H1 (cell line): ENCODE measurements around the gene NPS. TPM values are rescaled to one million over a fixed set of nuclear protein-coding genes. Genes with fewer than 3 reads are reported as not detected.

Source experiments
- CTCF ChIA-PET: fragments of 300-600 bp; sonication (Branson Sonifier 250); formaldehyde crosslinking; loops from one replicate; lab custom pipeline; 2021; ENCODE audit not compliant: partially characterized antibody; lab: Charles Lee
- POLR2A ChIA-PET: fragments of 300-600 bp; sonication (Branson Sonifier 250); formaldehyde crosslinking; loops from one replicate; lab custom pipeline; 2021; ENCODE audit warnings: inconsistent platforms; ENCODE audit not compliant: partially characterized antibody; lab: Charles Lee
- DNase-seq, 2 experiments: peaks; one replicate each; pipeline versions ENCODE4 v3.0.0 to v3.0.0-alpha.2; 2010 to 2022; ENCODE audit warnings: low spot score in 2 of 2, low read depth in 1 of 2, mixed read lengths in 1 of 2
- FAIRE-seq: peaks from 2 replicates; lab custom pipeline; 2011; peaks lifted over from hg19 to GRCh38; lab: Jason Lieb, UNC
- H2AFZ ChIP-seq: 2 replicates; pipeline ENCODE4 v1.8.1; 2012; ENCODE audit warnings: low read length, inconsistent platforms
- H2AK5ac ChIP-seq: 2 replicates; pipeline ENCODE4 v1.6.1; 2013; ENCODE audit warnings: low read depth, low read length
- H2BK120ac ChIP-seq: replicated peaks from 2 replicates; pipeline ENCODE3; 2013; ENCODE audit warnings: low read depth, low read length, inconsistent platforms
- H2BK12ac ChIP-seq: 2 replicates; pipeline ENCODE4 v1.6.1; 2013; ENCODE audit warnings: low read depth, low read length
- H2BK15ac ChIP-seq: 2 replicates; pipeline ENCODE4 v1.6.1; 2013; ENCODE audit warnings: low read length
- H2BK20ac ChIP-seq: 2 replicates; pipeline ENCODE4 v1.6.1; 2013; ENCODE audit warnings: low read length
- H2BK5ac ChIP-seq: 2 replicates; pipeline ENCODE4 v1.6.1; 2013; ENCODE audit warnings: low read depth, low read length
- H3K14ac ChIP-seq: 2 replicates; pipeline ENCODE4 v1.6.1; 2013; ENCODE audit warnings: inconsistent platforms; ENCODE audit not compliant: insufficient read length
- H3K18ac ChIP-seq: 2 replicates; pipeline ENCODE4 v1.6.1; 2013; ENCODE audit warnings: low read length; ENCODE audit errors: extremely low read depth
- H3K23ac ChIP-seq: 2 replicates; pipeline ENCODE4 v1.6.1; 2013; ENCODE audit warnings: inconsistent platforms; ENCODE audit not compliant: insufficient read length
- H3K23me2 ChIP-seq: 2 replicates; pipeline ENCODE4 v1.6.1; 2013; ENCODE audit warnings: low read depth, low read length
- H3K27ac ChIP-seq: 2 replicates; pipeline ENCODE4 v1.6.1; 2011; ENCODE audit warnings: low read depth, low read length, inconsistent platforms
- H3K27me3 ChIP-seq, 4 experiments: replicated peaks in 1 of 4; 1 replicate in 1 of 4; 2 replicates in 3 of 4; pipeline versions ENCODE4 v1.6.1 to v1.8.1; 2011 to 2013; ENCODE audit warnings: low read length in 3 of 4, mild to moderate bottlenecking in 3 of 4, inconsistent platforms in 2 of 4, mixed read lengths in 2 of 4, moderate library complexity in 1 of 4; ENCODE audit not compliant: control insufficient read depth in 3 of 4, insufficient read depth in 3 of 4; ENCODE audit errors: extremely low read depth in 1 of 4
- H3K36me3 ChIP-seq, 4 experiments: 2 replicates each; pipeline versions ENCODE4 v1.6.1 to v1.8.1; 2011 to 2013; ENCODE audit warnings: mild to moderate bottlenecking in 4 of 4, low read length in 3 of 4, moderate library complexity in 2 of 4, control low read depth in 1 of 4, inconsistent platforms in 1 of 4; ENCODE audit not compliant: insufficient read depth in 4 of 4, control insufficient read depth in 2 of 4
- H3K4ac ChIP-seq: replicated peaks from 2 replicates; pipeline ENCODE3; 2013; ENCODE audit warnings: low read length, low read depth, mixed read lengths, inconsistent platforms; ENCODE audit not compliant: insufficient read length
- H3K4me1 ChIP-seq, 4 experiments: replicated peaks in 1 of 4; 1 replicate in 1 of 4; 2 replicates in 3 of 4; pipeline versions ENCODE4 v1.6.1 to v1.8.1; 2011 to 2013; ENCODE audit warnings: low read length in 3 of 4, inconsistent platforms in 2 of 4, mixed read lengths in 1 of 4; ENCODE audit not compliant: insufficient read depth in 4 of 4, control insufficient read depth in 3 of 4
- H3K4me2 ChIP-seq, 2 experiments: 2 replicates each; pipeline versions ENCODE4 v1.6.1 to v1.8.1; 2011 to 2013; ENCODE audit warnings: low read depth in 2 of 2, low read length in 2 of 2, control low read depth in 1 of 2, inconsistent platforms in 1 of 2, mild to moderate bottlenecking in 1 of 2; ENCODE audit not compliant: insufficient read depth in 1 of 2
- H3K4me3 ChIP-seq, 4 experiments: fragments of 200-600, 300-600 bp in 1 of 4; sonication (generic), shearing (Covaris generic), sonication (Bioruptor Twin) in 1 of 4; 2 replicates each; pipeline versions ENCODE4 v1.5.1 to v1.8.1; 2011 to 2016; ENCODE audit warnings: low read length in 4 of 4, low read depth in 3 of 4, control low read depth in 2 of 4, inconsistent platforms in 2 of 4, mild to moderate bottlenecking in 2 of 4, mixed read lengths in 1 of 4, moderate library complexity in 1 of 4; ENCODE audit not compliant: insufficient read depth in 2 of 4; ENCODE audit errors: extremely low read depth in 1 of 4
- H3K56ac ChIP-seq: replicated peaks from 2 replicates; pipeline ENCODE3; 2013; ENCODE audit warnings: low read depth, mild to moderate bottlenecking, mixed read lengths, low read length, inconsistent platforms; ENCODE audit not compliant: insufficient read length
- H3K79me1 ChIP-seq: 2 replicates; pipeline ENCODE4 v1.6.1; 2013; ENCODE audit warnings: low read depth, low read length, control low read depth
- H3K79me2 ChIP-seq, 2 experiments: 2 replicates each; pipeline versions ENCODE4 v1.6.1 to v1.8.1; 2012 to 2013; ENCODE audit warnings: low read length in 2 of 2, mild to moderate bottlenecking in 2 of 2, inconsistent platforms in 1 of 2; ENCODE audit not compliant: insufficient read depth in 2 of 2, control insufficient read depth in 1 of 2
- H3K9ac ChIP-seq, 4 experiments: replicated peaks in 1 of 4; 1 replicate in 1 of 4; 2 replicates in 3 of 4; pipeline versions ENCODE4 v1.6.1 to v1.8.1; 2011 to 2013; ENCODE audit warnings: low read depth in 3 of 4, low read length in 3 of 4, control low read depth in 2 of 4, mild to moderate bottlenecking in 2 of 4, moderate library complexity in 2 of 4, inconsistent platforms in 1 of 4; ENCODE audit errors: extremely low read depth in 1 of 4
- H3K9me3 ChIP-seq, 2 experiments: 2 replicates each; pipeline versions ENCODE4 v1.6.1 to v1.8.1; 2012 to 2013; ENCODE audit warnings: mild to moderate bottlenecking in 2 of 2, moderate library complexity in 2 of 2, control low read depth in 1 of 2, inconsistent platforms in 1 of 2, low read depth in 1 of 2, low read length in 1 of 2, mixed read lengths in 1 of 2; ENCODE audit not compliant: insufficient read depth in 2 of 2
- H4K20me1 ChIP-seq, 2 experiments: replicated peaks in 1 of 2; 2 replicates each; pipeline versions ENCODE3 to v1.8.1; 2011 to 2013; ENCODE audit warnings: inconsistent platforms in 2 of 2, low read length in 2 of 2, mild to moderate bottlenecking in 1 of 2; ENCODE audit not compliant: insufficient read depth in 2 of 2, control insufficient read depth in 1 of 2
- H4K5ac ChIP-seq: 2 replicates; pipeline ENCODE4 v1.6.1; 2013; ENCODE audit warnings: low read length, low read depth, mixed read lengths, inconsistent platforms; ENCODE audit not compliant: insufficient read length
- H4K8ac ChIP-seq: 2 replicates; pipeline ENCODE4 v1.8.0; 2013; ENCODE audit warnings: mild to moderate bottlenecking, moderate library complexity, low read length, inconsistent platforms; ENCODE audit not compliant: insufficient read depth; ENCODE audit errors: extremely low read depth
- H4K91ac ChIP-seq: replicated peaks from 2 replicates; pipeline ENCODE3; 2013; ENCODE audit warnings: low read length, mixed read lengths, inconsistent platforms; ENCODE audit not compliant: insufficient read length
- ASH2L ChIP-seq: fragments of 200-600, 300-600 bp; sonication (generic); IDR thresholded peaks from one replicate; pipeline ENCODE4 v1.7.1; 2017; ENCODE audit warnings: low read length
- KDM1A ChIP-seq: fragments of 200-600, 300-600 bp; sonication (generic); IDR thresholded peaks from 2 replicates; pipeline ENCODE4 v1.7.1; 2016; ENCODE audit warnings: mild to moderate bottlenecking, low read length, borderline replicate concordance
- RBBP5 ChIP-seq: IDR thresholded peaks from 2 replicates; pipeline ENCODE4 v1.7.1; 2012; ENCODE audit warnings: low read depth, mild to moderate bottlenecking, inconsistent platforms, low read length, moderate library complexity, borderline replicate concordance
- RXRA ChIP-seq: IDR thresholded peaks from 2 replicates; pipeline ENCODE4 v1.6.1; 2011; ENCODE audit warnings: low read depth, mild to moderate bottlenecking, low read length, moderate library complexity; ENCODE audit not compliant: insufficient read depth
- WGBS, 2 experiments: shearing (Covaris generic) in 1 of 2; methylation state at CpG; one replicate each; pipeline versions ENCODE4 v1.1.6 to v1.1.7; 2013 to 2015; ENCODE audit warnings: low lambda C conversion rate in 2 of 2, mixed read lengths in 2 of 2, inconsistent platforms in 1 of 2, low coverage in 1 of 2, missing lambda C conversion rate in 1 of 2; ENCODE audit not compliant: insufficient replicate concordance in 2 of 2, insufficient coverage in 1 of 2, insufficient read length in 1 of 2; ENCODE audit errors: extremely low coverage in 1 of 2, missing lambda C conversion rate in 1 of 2; 5-methylcytosine and 5-hydroxymethylcytosine counted together
- polyA plus RNA-seq, 7 experiments: library from polyadenylated mRNA; depleted of rRNA in 3 of 7; stranded (reverse) in 5 of 7; unstranded in 2 of 7; fragments of >200 nt in 5 of 7; fragments of 200-250 nt in 2 of 7; gene quantifications; 1 replicate in 5 of 7; 2 replicates in 1 of 7; 4 replicates in 1 of 7; pipeline versions ENCODE4 v1.2.1 to v1.2.3, GENCODE V29; 2011 to 2013; ENCODE audit warnings: missing spikeins in 2 of 7, mixed read lengths in 2 of 7
- total RNA-seq: library from RNA; stranded (reverse); fragmentation: NEBNext Ultra II Directional; extraction: Animal tissue kit (Norgen Biotek cat#: 25700); gene quantifications from 2 replicates; pipeline ENCODE4 v1.2.1, GENCODE V29; 2021

Gene NPS
- total and polyA plus RNA-seq, 2 of the 8 experiments (the other 6 are each of a cell fraction or from before 2014, with no cell fraction given), result not detected

DNA sequence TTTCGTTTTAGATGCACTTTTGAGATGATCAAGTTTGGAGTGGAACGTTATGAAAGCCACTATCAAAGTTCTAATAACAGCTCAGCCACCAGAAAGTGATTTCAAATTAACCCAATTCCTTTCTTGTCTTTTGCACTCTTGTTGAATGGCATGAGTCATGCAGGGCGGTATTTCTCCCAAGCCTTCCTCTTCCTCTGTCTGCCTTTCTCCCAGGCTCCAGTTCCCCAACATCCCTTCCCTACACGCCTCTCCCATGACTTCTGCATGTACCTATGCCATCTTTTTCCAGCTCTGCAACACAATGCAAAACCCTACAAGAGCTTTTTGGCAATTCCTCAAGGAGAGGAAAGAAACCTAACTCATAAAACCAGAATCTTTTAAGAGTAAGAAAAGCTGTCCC, 21.8 kb upstream of the NPS start:
- ChIA-PET CTCF (no interaction called here), POLR2A (no interaction called here)
- Histone ChIP-seq H3K18ac (no peak overlapping the region), H2BK20ac (no peak overlapping the region), H4K20me1 (no peaks in the 10 kb centered on the region), H4K8ac (no peak overlapping the region), H3K79me2 (no peaks in the 10 kb centered on the region), H4K91ac (no peak overlapping the region), H3K56ac (no peak overlapping the region), H3K79me1 (no peaks in the 10 kb centered on the region), H2BK12ac (no peak overlapping the region), H3K23me2 (no peaks in the 10 kb centered on the region), H2AK5ac (no peak overlapping the region), H3K4me2 (no peak overlapping the region), H3K4me1 (0 out of 7 replicates have a peak, but pooled peaks cover 0 to 3% (median 0%) of the 10 kb centered on the region in 4 experiments), H3K27me3 (no peaks in the 10 kb centered on the region), H3K23ac (no peak overlapping the region), H2BK5ac (no peak overlapping the region), H4K5ac (no peak overlapping the region), H3K14ac (no peak overlapping the region), H3K9ac (no peak overlapping the region), H3K27ac (no peak overlapping the region), H3K4ac (no peak overlapping the region), H2BK120ac (no peak overlapping the region), H2BK15ac (no peak overlapping the region), H2AFZ (no peak overlapping the region), H3K36me3 (no peaks in the 10 kb centered on the region), H3K9me3 (no peaks in the 10 kb centered on the region), H3K4me3 (no peak overlapping the region)
- no peak for DNase-seq
- FAIRE-seq, result no peak
- 87% methylated on average over 4 of the region's 4 CpGs; no CpG with 5 or more reads in 1 of the 2 experiments for WGBS, 2 experiments
- TF ChIP-seq ASH2L (no peak), RXRA (no peak), KDM1A (no peak), RBBP5 (no peak)
